ENCODE results near the gene THOC5. TPM values are rescaled to one million over a fixed set of nuclear protein-coding genes. Genes with fewer than 3 reads are reported as not detected.

Gene THOC5
- total RNA-seq, 1 experiment from 2014 or later, result 74.6 TPM

DNA sequence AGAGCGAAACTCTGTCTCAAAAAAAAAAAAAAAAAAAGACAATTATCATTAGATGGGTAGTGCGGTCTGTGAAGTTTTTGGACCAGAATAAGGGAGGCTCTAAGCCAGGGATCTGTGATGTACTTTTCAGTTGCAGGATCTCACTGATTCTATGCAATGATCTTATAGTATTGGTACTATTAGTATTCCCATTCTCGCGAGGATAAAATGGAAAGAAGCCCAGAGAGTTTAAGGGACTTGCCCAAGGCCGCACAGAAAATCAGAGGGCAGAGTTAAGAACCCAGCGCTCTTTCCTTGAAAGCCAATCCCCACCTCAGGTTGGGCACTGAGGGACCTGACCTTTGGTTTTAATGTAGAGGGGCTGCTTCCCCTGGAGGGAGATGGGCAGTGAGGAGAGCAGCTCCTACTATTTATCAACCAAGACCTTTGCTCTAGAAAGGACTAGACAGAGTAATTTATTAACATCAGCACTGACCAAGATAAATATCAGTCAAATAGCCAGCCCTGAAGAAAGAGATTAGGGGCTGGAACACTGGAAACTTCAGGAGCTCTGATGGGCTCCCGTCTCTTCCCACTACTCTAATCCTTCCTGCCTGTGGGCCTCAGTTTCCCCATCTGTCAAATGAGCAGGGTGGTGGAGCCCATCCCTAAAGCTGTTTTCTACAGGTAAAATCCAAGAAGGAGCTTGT is 21.3 kb upstream of the THOC5 start:
- peak; percentile 35 to 59 for DNase-seq
- Histone ChIP-seq H3K4me3 (ENCODE audit: low read depth, low read length) (0 out of 2 replicates have a peak overlapping the region, but pooled peaks have one; percentile 4), H3K36me3 (ENCODE audit: control insufficient read depth, insufficient read depth, low read length) (peaks cover 5% of the 10 kb centered on the region), H3K27me3 (replicated peaks; ENCODE audit: control insufficient read depth, insufficient read depth, low read length) (no peaks in the 10 kb centered on the region), H3K9me3 (no peaks in the 10 kb centered on the region), H3K4me1 (peaks cover 47% of the 10 kb centered on the region)
- Mint-ChIP-seq H3K27ac (ENCODE audit: unreplicated experiment) (peak overlapping the region; percentile 31), H3K4me1 (ENCODE audit: low read depth, unreplicated experiment) (peaks cover 8% of the 10 kb centered on the region), H3K27me3 (ENCODE audit: insufficient read depth, unreplicated experiment) (no peaks in the 10 kb centered on the region), H3K36me3 (ENCODE audit: insufficient read depth, unreplicated experiment) (peaks cover 34% of the 10 kb centered on the region), H3K9me3 (ENCODE audit: unreplicated experiment) (no peaks in the 10 kb centered on the region), H3K4me3 (ENCODE audit: unreplicated experiment) (peak overlapping the region; percentile 51)
- intact Hi-C loops (cut with micrococcal nuclease; ENCODE audit: unreplicated experiment), result no loop called here
- BruUV-seq (replicated peaks), result no TSS peak
- POLR2A ChIA-PET, result interaction anchor here (0.6 to 1.1 kb wide), 2 partner anchors 22 to 371 kb away, joined by 8 read pairs; partner anchors contain the start of gene THOC5
- TF ChIP-seq, protein P1, sequence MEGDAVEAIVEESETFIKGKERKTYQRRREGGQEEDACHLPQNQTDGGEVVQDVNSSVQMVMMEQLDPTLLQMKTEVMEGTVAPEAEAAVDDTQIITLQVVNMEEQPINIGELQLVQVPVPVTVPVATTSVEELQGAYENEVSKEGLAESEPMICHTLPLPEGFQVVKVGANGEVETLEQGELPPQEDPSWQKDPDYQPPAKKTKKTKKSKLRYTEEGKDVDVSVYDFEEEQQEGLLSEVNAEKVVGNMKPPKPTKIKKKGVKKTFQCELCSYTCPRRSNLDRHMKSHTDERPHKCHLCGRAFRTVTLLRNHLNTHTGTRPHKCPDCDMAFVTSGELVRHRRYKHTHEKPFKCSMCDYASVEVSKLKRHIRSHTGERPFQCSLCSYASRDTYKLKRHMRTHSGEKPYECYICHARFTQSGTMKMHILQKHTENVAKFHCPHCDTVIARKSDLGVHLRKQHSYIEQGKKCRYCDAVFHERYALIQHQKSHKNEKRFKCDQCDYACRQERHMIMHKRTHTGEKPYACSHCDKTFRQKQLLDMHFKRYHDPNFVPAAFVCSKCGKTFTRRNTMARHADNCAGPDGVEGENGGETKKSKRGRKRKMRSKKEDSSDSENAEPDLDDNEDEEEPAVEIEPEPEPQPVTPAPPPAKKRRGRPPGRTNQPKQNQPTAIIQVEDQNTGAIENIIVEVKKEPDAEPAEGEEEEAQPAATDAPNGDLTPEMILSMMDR (IDR thresholded peaks at IDR 0.05; ENCODE audit: insufficient read depth in 1 of 2, low read depth in 1 of 2, low read length in 1 of 2, severe bottlenecking in 1 of 2, unreplicated experiment in 1 of 2), result no peak
- CTCF ChIA-PET, result interaction anchor here (0.5 to 1.1 kb wide), 3 partner anchors 21 to 309 kb away, joined by 3 to 15 read pairs (median 3); partner anchors contain the start of gene THOC5

DNA sequence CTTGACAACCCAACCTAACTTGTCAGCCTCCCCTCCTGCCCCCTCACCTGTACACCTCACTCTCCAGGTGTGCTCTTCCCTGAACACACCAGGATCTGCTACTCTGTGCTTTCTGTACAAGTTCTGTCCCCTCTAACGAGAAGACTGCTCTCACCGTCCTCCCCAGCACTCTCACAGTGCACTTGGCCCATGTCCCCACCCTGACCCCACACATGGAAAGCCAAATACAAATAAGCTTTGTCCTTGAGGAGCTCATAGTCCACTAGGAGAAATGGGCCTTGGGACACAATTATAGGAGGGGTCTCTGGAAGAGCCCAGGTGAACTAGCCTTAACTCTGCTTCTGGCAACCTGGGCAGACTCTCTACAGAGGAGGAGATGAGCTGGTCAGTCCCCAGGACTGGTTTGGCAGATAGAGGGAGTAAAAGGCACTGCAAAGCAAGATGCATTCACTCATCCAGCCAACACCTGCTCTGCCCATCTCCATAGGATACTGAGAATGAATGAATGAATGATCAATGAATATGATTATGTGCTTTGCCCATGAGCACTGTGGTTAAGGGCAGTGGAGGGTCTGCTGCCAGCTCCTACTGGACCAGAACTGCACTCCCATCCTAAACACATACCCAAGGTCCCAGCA is 17.5 kb upstream of the THOC5 start:
- Histone ChIP-seq H3K27me3 (replicated peaks; ENCODE audit: control insufficient read depth, insufficient read depth, low read length) (no peaks in the 10 kb centered on the region), H3K36me3 (ENCODE audit: control insufficient read depth, insufficient read depth, low read length) (peaks cover 5% of the 10 kb centered on the region; the same call in 1 of the 2 replicates), H3K9me3 (no peaks in the 10 kb centered on the region), H3K4me3 (ENCODE audit: low read depth, low read length) (no peak overlapping the region), H3K4me1 (peaks cover 47% of the 10 kb centered on the region)
- peak overlapping the region; percentile 18 for H3K27ac Mint-ChIP-seq (ENCODE audit: unreplicated experiment)
- no peaks in the 10 kb centered on the region for H3K27me3 Mint-ChIP-seq (ENCODE audit: insufficient read depth, unreplicated experiment)
- H3K9me3 Mint-ChIP-seq (ENCODE audit: unreplicated experiment), result no peaks in the 10 kb centered on the region
- CTCF ChIA-PET, result interaction anchor here (0.5 kb wide), 1 partner anchor 32 kb away, joined by 5 read pairs; no protein-coding TSS in a partner anchor
- H3K4me3 Mint-ChIP-seq (ENCODE audit: unreplicated experiment), result no peak overlapping the region
- no TSS peak for BruUV-seq (replicated peaks)
- TF ChIP-seq, protein P1 (IDR thresholded peaks at IDR 0.05; ENCODE audit: insufficient read depth in 1 of 2, low read depth in 1 of 2, low read length in 1 of 2, severe bottlenecking in 1 of 2, unreplicated experiment in 1 of 2), result no peak
- POLR2A ChIA-PET, result interaction anchor here (0.5 to 1.9 kb wide), 2 partner anchors 17 to 201 kb away, joined by 4 to 5 read pairs; partner anchors contain the start of gene THOC5
- intact Hi-C loops (cut with micrococcal nuclease; ENCODE audit: unreplicated experiment), result no loop called here
- DNase-seq, result no peak
- H3K36me3 Mint-ChIP-seq (ENCODE audit: insufficient read depth, unreplicated experiment), result peaks cover 28% of the 10 kb centered on the region
- peaks cover 13% of the 10 kb centered on the region for H3K4me1 Mint-ChIP-seq (ENCODE audit: low read depth, unreplicated experiment)

DNA sequence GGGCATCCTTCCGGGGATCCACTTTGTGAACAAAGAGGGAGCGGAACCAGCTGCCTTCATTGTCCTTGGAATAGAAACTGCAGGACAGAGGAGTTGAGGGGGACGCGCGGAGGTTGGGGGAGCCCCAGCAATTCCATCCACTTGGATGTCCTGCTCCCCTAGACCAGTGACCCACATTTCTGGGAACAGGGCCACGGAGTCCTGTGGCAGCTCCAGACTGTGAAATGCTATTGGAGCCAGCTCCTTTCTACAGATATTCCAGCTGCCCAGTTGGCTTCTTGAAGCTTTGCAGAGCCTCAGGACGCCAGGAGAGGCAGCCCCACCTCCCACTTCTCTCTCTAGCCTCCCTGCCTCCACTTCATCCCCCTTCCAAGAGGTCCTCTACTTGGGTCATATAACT is 16.9 kb upstream of the THOC5 start:
- TF ChIP-seq, protein P1 (IDR thresholded peaks at IDR 0.05; ENCODE audit: insufficient read depth in 1 of 2, low read depth in 1 of 2, low read length in 1 of 2, severe bottlenecking in 1 of 2, unreplicated experiment in 1 of 2), result no peak
- H3K4me1 Mint-ChIP-seq (ENCODE audit: low read depth, unreplicated experiment), result peaks cover 13% of the 10 kb centered on the region
- no peak for DNase-seq
- no peaks in the 10 kb centered on the region for H3K9me3 Mint-ChIP-seq (ENCODE audit: unreplicated experiment)
- H3K4me1 ChIP-seq, result peaks cover 42% of the 10 kb centered on the region
- H3K4me3 ChIP-seq (ENCODE audit: low read depth, low read length), result no peak overlapping the region
- H3K27me3 Mint-ChIP-seq (ENCODE audit: insufficient read depth, unreplicated experiment), result no peaks in the 10 kb centered on the region
- no TSS peak for BruUV-seq (replicated peaks)
- ChIA-PET POLR2A (interaction anchor here (0.5 to 1.9 kb wide), 2 partner anchors 17 to 200 kb away, joined by 4 to 5 read pairs; partner anchors contain the start of gene THOC5), CTCF (interaction anchor here (0.5 to 2.0 kb wide), 2 partner anchors 17 to 32 kb away, joined by 5 to 11 read pairs; partner anchors contain the start of gene THOC5)
- no peak overlapping the region for H3K4me3 Mint-ChIP-seq (ENCODE audit: unreplicated experiment)
- peak overlapping the region; percentile 18 for H3K27ac Mint-ChIP-seq (ENCODE audit: unreplicated experiment)
- H3K36me3 ChIP-seq (ENCODE audit: control insufficient read depth, insufficient read depth, low read length), result peaks cover 5% of the 10 kb centered on the region; the same call in 1 of the 2 replicates
- no peaks in the 10 kb centered on the region for H3K9me3 ChIP-seq
- no peaks in the 10 kb centered on the region for H3K27me3 ChIP-seq (replicated peaks; ENCODE audit: control insufficient read depth, insufficient read depth, low read length)
- H3K36me3 Mint-ChIP-seq (ENCODE audit: insufficient read depth, unreplicated experiment), result peaks cover 27% of the 10 kb centered on the region
- intact Hi-C loops (cut with micrococcal nuclease; ENCODE audit: unreplicated experiment), result no loop called here
